Body of pancreas (tissue), 4 donors: ENCODE results near the gene RUFY1. TPM values are rescaled to one million over a fixed set of nuclear protein-coding genes. Genes with fewer than 3 reads are reported as not detected.

Experiments used
- ATAC-seq: fragments of 150-250 bp; one replicate; pipeline ENCODE4 v1.9.1; 2016
- DNase-seq, 4 donors: peaks; one replicate each; pipeline ENCODE4 v3.0.0-alpha.2; 2019
- H3K27ac ChIP-seq, 4 donors: fragments of 200-600 bp; sonication (generic); 1 replicate in 3 of 4; 2 replicates in 1 of 4; pipeline versions ENCODE4 v1.5.1 to v1.6.1; 2016 to 2019; ENCODE audit warnings: mild to moderate bottlenecking in 1 of 4, mixed read lengths in 1 of 4, moderate library complexity in 1 of 4
- H3K27me3 ChIP-seq, 2 donors: fragments of 200-600 bp; sonication (generic); one replicate each; pipeline ENCODE4 v1.6.0; 2016; ENCODE audit warnings: mild to moderate bottlenecking in 1 of 2
- H3K36me3 ChIP-seq, 2 donors: fragments of 200-600 bp; sonication (generic); replicated peaks in 1 of 2; 2 replicates each; pipeline ENCODE4 v1.5.1; 2016; ENCODE audit warnings: low read depth in 2 of 2; ENCODE audit not compliant: insufficient read depth in 1 of 2
- H3K4me1 ChIP-seq: fragments of 200-600 bp; sonication (generic); one replicate; pipeline ENCODE4 v1.6.0; 2016
- H3K4me3 ChIP-seq, 2 donors: fragments of 200-600 bp; sonication (generic); 1 replicate in 1 of 2; 2 replicates in 1 of 2; pipeline ENCODE4 v1.5.1; 2016 to 2019
- H3K9me3 ChIP-seq, 3 donors: fragments of 200-600 bp; sonication (generic); 1 replicate in 2 of 3; 2 replicates in 1 of 3; pipeline ENCODE4 v1.5.1; 2016
- CTCF ChIP-seq, 7 experiments: fragments of 450-650 bp in 4 of 7; fragments of 200-600 bp in 3 of 7; sonication (generic) in 3 of 7; IDR thresholded peaks; one replicate each; pipeline ENCODE4 v1.5.1; 2016 to 2019; ENCODE audit warnings: antibody characterized with exemption in 7 of 7
- POLR2A ChIP-seq, 3 donors: fragments of 450-650 bp; IDR thresholded peaks; one replicate each; pipeline ENCODE4 v1.6.1; 2016; ENCODE audit warnings: antibody characterized with exemption in 3 of 3, mild to moderate bottlenecking in 2 of 3
- WGBS, 2 donors: methylation state at CpG; one replicate each; pipeline ENCODE4 v1.1.5; 2017; 5-methylcytosine and 5-hydroxymethylcytosine counted together
- intact Hi-C: fragments of 100-400 bp; cut with DNase I; formaldehyde crosslinking; loops from one replicate; pipeline ENCODE4 v1.15.1; 2023
- total RNA-seq, 2 donors: library from RNA; depleted of rRNA; stranded (reverse); fragments of >200 nt; gene quantifications; one replicate each; pipeline ENCODE4 v1.1.0, GENCODE V29; 2016

The RUFY1 gene
- total RNA-seq, 2 donors from 2014 or later: 26.2 to 38.2 TPM

GRCh38 chr5:179607160-179607931 is 57.0 kb downstream of the RUFY1 start:
- 62 to 75% methylated on average over 16 to 19 of the region's 19 CpGs for WGBS, 2 donors
- ATAC-seq (no peak), DNase-seq (peak in 3 of 4 donors; percentile 40 to 50 (median 43))
- no peak overlapping the region for H3K4me3 ChIP-seq
- no peaks in the 10 kb centered on the region for H3K4me1 ChIP-seq
- no peaks in the 10 kb centered on the region for H3K27me3 ChIP-seq
- H3K27ac ChIP-seq: no peak overlapping the region
- H3K9me3 ChIP-seq: no peaks in the 10 kb centered on the region
- no peak for TF ChIP-seq CTCF (IDR thresholded peaks at IDR 0.05)
- TF ChIP-seq POLR2A (IDR thresholded peaks at IDR 0.05): no peak
- H3K36me3 ChIP-seq: peaks cover 8 to 28% of the 10 kb centered on the region in 2 donors
- intact Hi-C loops: no loop called here

- Histone ChIP-seq H3K9me3 (no peaks in the 10 kb centered on the region), H3K27me3 (no peaks in the 10 kb centered on the region), H3K27ac (peak overlapping the region in 1 of 4 donors; percentile 8), H3K4me3 (no peak overlapping the region), H3K4me1 (no peaks in the 10 kb centered on the region), H3K36me3 (peaks cover 15 to 30% of the 10 kb centered on the region in 2 donors)
- TF ChIP-seq POLR2A (IDR thresholded peaks at IDR 0.05): no peak
- no peak for TF ChIP-seq CTCF (IDR thresholded peaks at IDR 0.05)
- intact Hi-C loops: no loop called here
- no peak for ATAC-seq
- WGBS, 2 donors: 50 to 54% methylated on average over 4 to 5 of the region's 5 CpGs
- no peak for DNase-seq
Observed at GRCh38 chr5:179608131-179608581, 57.8 kb downstream of the RUFY1 start.

GRCh38 chr5:179609834-179610108 is 59.4 kb downstream of the RUFY1 start:
- ATAC-seq: no peak
- H3K4me3 ChIP-seq: no peak overlapping the region
- no peak overlapping the region for H3K27ac ChIP-seq
- intact Hi-C loops: no loop called here
- H3K36me3 ChIP-seq: peaks cover 31 to 36% of the 10 kb centered on the region in 2 donors
- no peak for DNase-seq
- no peaks in the 10 kb centered on the region for H3K4me1 ChIP-seq
- no peak for TF ChIP-seq POLR2A (IDR thresholded peaks at IDR 0.05)
- no peak for TF ChIP-seq CTCF (IDR thresholded peaks at IDR 0.05)
- no peaks in the 10 kb centered on the region for H3K27me3 ChIP-seq
- WGBS, 2 donors: 76 to 91% methylated on average over 8 of the region's 8 CpGs
- no peaks in the 10 kb centered on the region for H3K9me3 ChIP-seq

- TF ChIP-seq CTCF (IDR thresholded peaks at IDR 0.05) (no peak), POLR2A (IDR thresholded peaks at IDR 0.05) (no peak)
- WGBS, 2 donors: 78 to 82% methylated on average over 19 to 23 of the region's 23 CpGs
- no peak overlapping the region for H3K27ac ChIP-seq
- no peaks in the 10 kb centered on the region for H3K4me1 ChIP-seq
- DNase-seq (no peak), ATAC-seq (peak; percentile 10)
- H3K4me3 ChIP-seq: no peak overlapping the region
- intact Hi-C loops: no loop called here
- no peaks in the 10 kb centered on the region for H3K9me3 ChIP-seq
- no peaks in the 10 kb centered on the region for H3K27me3 ChIP-seq
- H3K36me3 ChIP-seq: peaks cover 36 to 41% of the 10 kb centered on the region in 2 donors
Observed at GRCh38 chr5:179610109-179610902, 60.0 kb downstream of the RUFY1 start.
